Left cardiac atrium (tissue), 4 donors: ENCODE data around the gene BANF2. TPM values are rescaled to one million over a fixed set of nuclear protein-coding genes. Genes with fewer than 3 reads are reported as not detected.

Source experiments
- ATAC-seq, 2 donors: fragments of 200-7000 bp; cut with Tn5 transposase; one replicate each; pipeline ENCODE4 v1.9.1; 2020; ENCODE audit warnings: mild to moderate bottlenecking in 2 of 2, moderate library complexity in 2 of 2
- DNase-seq: peaks from one replicate; pipeline ENCODE4 v3.0.0-alpha.2; 2020
- intact Hi-C, 2 donors: fragments of 100-400 bp; cut with DNase I; formaldehyde crosslinking; loops; one replicate each; pipeline versions ENCODE4 v1.14.1 to v1.15.1; 2022 to 2023
- total RNA-seq, 2 donors: library from RNA; stranded (reverse); fragmentation: NEBNext Ultra II Directional; extraction: Animal tissue kit (Norgen Biotek cat#: 25700); gene quantifications; one replicate each; pipeline ENCODE4 v1.2.1, GENCODE V29; 2021
- donor health status: DM: no; HTN: yes; CAD: no.
- donor health status: DM: no; HTN: yes; CAD: no; lungs with severe emphysema.
- donor health status: DM: yes; HTN: yes; CAD: no.
- donor health status: Dilated cardiomyopathy.

BANF2 gene
- total RNA-seq, 2 donors from 2014 or later: not detected

GRCh38 chr20:17722493-17723300 is 22.9 kb downstream of the BANF2 start:
- no peak for ATAC-seq
- DNase-seq: no peak
- intact Hi-C loops: no loop called here

- DNase-seq (no peak), ATAC-seq (no peak)
- intact Hi-C loops: no loop called here
Observed at GRCh38 chr20:17723301-17723691, 23.5 kb downstream of the BANF2 start.

DNA sequence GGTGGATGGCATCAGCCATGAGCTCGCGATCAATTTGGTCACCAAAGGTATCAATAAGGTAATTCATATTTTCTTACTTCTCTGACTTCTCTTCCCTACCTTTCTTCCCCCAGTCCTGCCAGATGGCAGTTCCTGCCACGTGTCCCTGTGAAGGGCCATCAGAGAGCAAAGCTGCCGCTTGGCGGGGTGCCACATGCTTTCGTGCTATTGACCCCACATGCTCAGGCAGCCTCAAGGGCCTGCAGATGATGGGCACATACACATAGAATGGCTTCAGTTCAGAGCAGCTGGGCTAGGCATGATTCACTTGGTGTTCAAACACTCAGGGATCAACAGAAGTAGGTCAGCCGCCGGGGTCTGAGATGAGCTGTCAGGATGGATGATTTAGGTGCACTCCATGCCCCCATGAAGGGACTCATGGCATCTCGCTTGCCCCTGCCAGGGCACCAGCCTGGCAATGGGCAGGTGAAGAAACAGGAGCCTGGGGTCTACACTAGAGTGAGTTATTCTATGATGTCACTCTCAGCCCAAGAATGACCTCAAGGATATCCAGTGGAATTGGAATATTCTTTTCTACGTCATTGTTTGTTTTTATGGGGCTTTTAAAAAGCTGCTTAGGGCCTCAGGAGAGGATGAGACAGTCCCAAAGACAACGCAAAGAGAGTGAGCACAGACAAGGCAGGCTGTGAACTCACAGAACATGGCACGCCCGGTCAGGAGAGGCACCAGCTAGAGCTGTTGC is 25.5 kb downstream of the BANF2 start:
- intact Hi-C loops: no loop called here
- no peak for DNase-seq
- no peak for ATAC-seq

GRCh38 chr20:17726902-17727301 is 27.1 kb downstream of the BANF2 start:
- intact Hi-C loops: no loop called here
- DNase-seq (no peak), ATAC-seq (no peak)

GRCh38 chr20:17727351-17727750 is 27.6 kb downstream of the BANF2 start:
- DNase-seq: no peak
- intact Hi-C loops: no loop called here
- ATAC-seq: no peak

- intact Hi-C loops: no loop called here
- ATAC-seq (no peak), DNase-seq (no peak)
Observed at GRCh38 chr20:17728074-17728473, 28.3 kb downstream of the BANF2 start.

DNA sequence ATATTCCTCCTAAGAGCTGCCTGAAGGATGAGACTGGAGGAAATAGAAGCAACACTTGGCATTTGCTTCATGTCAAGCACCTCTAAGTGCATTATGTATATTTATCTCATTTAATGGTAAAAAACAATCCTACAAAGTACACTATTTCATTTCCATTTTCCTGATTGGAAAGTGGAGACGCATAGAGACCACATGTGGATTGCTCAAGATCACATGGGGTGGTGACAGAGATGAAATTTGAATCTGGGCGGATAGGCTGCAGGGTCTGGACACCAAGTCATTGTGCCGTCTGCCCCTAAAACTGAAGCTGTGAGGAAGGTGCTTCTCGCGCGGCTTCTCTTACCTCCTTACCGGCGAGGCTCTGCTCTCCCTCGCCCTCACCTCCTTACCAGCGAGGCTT is 30.3 kb downstream of the BANF2 start:
- DNase-seq (no peak), ATAC-seq (no peak)
- intact Hi-C loops: no loop called here

- intact Hi-C loops: no loop called here
- no peak for ATAC-seq
- DNase-seq: no peak
Observed at GRCh38 chr20:17731233-17731632, 31.5 kb downstream of the BANF2 start.

DNA sequence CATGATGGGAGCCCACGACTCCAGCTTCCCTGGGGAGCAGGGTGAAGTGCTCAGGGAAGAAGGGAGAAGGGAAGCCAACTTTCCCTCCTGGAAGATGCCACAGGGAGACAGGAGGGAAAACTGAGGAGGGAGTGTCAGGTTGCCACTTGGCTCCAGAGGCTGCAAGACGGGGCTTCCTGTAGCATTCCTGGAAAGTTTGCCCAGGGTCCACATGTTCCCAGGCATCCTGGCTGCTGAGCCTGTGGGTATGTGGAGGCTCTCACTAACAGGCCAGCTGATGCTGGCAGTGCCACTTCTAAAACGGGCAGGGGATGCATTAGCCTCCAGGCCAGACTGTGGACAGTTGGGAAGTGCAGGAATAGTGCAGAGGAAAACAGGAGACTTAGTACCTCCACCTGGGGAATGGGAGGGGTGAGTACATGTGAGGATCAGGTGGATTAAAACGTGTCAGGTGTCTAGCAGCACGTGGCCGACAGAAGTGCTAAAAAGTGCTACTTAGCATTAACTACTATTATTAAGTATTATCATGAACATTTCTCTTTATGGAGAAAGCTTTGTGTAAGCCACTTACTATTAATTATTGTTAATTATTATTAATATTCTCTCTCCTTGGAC is 33.2 kb downstream of the BANF2 start:
- intact Hi-C loops: no loop called here
- DNase-seq: no peak
- ATAC-seq: no peak

DNA sequence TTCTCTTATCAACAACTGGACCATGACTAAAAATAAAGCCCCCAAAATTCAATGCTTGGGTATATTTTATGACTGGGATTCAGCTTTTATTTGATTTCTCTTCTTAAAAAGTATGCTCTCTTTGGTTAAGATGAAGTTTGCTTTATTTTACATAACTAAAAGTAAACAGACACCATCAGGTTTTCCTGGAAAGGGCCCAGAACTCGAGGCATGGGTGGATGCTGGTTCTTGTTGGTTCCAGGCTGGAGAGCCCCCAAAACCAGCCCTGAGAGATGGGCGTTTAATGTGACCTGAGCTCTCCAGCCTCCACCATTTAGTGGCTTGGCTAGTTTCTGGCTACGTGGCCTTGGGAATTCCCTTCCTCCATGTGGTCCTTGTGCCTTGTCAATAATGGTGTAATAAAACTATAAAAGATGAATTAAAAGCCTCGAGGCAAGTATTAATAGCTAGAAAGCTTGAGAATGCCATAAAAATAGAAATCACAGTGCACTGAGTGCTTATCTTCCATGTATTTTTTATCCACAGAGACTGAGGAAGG is 34.1 kb downstream of the BANF2 start:
- intact Hi-C loops: no loop called here
- DNase-seq (no peak), ATAC-seq (no peak)

DNA sequence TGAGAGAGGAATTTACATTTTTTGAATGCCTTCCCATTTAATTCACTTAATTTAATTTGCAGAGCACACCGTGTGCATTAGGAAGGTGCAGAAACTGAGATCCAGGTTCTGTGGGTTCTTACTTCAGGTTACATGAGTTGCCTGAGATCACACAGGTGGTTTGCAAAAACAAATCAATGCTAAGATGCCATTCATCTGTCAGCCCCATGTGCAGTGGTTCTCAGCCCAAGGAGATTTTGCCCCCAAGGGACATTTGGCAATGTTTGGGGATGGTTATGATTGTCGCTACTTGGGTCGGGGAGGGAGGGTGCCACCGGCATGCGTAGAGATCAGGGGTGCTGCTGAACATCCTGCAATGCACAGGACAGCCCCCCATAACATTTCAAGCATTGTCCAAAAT is 34.6 kb downstream of the BANF2 start:
- intact Hi-C loops: no loop called here
- DNase-seq (no peak), ATAC-seq (no peak)

DNA sequence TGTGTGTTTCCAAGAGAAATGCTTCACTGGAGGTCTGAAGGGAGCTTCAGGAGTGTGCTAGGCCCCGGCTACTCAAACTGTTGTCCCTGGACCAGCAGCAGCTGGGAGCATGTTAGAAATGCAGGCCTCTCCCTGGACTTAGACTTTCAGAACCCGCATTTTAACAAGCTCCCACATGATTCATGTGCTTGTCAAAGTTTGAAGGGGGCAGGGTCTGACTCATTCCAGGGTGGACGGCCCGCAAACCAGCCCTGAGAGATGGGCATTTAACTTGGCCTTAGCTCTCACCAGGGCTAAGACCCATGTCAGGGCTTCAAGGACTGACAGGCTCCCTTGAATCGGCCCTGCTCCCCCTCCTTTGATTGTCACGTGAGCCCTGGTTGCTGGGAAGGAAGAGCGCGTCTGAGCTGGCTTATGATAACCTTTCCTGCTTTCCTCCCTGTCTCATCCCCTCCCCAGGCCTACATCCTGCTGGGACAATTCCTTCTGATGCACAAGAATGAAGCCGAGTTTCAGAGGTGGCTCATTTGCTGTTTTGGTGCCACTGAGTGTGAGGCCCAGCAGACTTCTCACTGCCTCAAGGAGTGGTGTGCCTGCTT is 35.5 kb downstream of the BANF2 start:
- DNase-seq: no peak
- intact Hi-C loops: no loop called here
- no peak for ATAC-seq

DNA sequence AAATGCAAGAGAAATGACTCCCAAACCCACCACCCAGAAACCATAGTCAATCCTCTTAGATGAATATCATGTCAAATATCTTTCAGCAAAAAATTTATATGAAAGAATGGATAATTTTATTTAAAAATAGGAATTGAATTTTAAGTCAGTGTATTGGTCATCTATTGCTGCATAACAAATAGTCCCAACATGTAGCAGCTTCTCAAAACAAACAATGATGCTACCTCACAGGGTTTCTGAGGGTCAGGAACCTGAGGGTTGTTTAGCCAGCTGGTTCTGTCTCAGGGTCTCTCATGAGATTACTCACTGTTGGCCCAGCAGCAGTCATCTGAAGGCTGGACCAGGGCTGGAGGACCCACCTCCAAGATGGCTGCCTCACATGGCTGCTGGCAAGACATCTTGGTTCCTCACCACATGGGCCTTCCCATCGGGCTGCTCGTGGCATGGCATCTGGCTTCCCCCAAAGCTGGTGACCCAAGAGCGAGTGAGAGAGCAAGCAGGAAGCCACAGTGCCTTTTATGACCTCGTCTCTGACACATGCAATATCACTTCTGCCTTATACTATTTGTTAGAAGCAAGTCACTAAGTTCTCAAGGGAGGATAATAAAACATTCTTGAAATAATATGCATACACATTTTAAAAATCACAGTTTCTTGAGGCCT is 36.3 kb downstream of the BANF2 start:
- ATAC-seq (no peak), DNase-seq (no peak)
- intact Hi-C loops: no loop called here

- intact Hi-C loops: no loop called here
- ATAC-seq (no peak), DNase-seq (no peak)
Observed at GRCh38 chr20:17738154-17738553, 38.4 kb downstream of the BANF2 start.

DNA sequence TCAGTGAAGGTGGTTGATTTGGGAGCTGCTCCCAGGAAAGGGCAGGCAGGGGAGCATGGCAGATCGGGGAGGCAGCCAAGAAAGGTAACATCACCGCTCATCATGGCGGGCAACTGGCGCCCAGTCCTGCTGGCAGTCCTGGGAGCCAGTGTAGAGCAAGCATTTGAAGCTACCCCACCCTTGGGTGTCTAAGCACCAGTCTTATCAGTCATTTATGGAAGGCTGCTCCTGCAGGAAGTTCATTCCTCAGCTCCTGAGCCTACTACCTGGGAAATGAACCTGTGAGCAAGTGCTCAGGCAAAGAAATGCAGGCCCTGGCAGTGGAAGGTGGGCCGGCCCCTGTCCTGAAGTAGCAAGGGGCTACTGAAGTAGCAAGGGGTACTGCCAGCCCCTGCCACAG is 41.5 kb downstream of the BANF2 start:
- no peak for ATAC-seq
- intact Hi-C loops: no loop called here
- no peak for DNase-seq

DNA sequence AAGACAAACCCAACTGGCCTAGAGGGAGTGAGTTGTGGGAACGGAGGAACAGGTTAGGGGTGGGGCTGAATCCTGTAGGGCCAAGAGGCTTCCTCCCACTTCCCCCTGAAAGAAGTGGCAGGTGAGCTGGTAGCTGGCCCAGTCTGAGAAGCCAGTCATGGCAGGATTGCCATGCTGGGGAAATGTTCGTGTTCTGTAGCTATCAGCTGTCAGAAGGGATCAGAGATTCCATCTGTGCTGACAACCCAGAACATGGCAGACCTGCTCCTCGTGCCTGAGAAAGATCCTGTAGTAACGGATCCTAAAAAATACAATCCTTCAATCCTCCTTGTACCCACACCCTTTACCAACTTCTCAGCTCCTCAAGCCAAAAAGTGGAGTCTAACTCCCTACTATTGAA is 43.0 kb downstream of the BANF2 start:
- intact Hi-C loops: no loop called here
- ATAC-seq (no peak), DNase-seq (no peak)

- DNase-seq (no peak), ATAC-seq (no peak)
- intact Hi-C loops: no loop called here
Observed at GRCh38 chr20:17743677-17744076, 43.9 kb downstream of the BANF2 start.

DNA sequence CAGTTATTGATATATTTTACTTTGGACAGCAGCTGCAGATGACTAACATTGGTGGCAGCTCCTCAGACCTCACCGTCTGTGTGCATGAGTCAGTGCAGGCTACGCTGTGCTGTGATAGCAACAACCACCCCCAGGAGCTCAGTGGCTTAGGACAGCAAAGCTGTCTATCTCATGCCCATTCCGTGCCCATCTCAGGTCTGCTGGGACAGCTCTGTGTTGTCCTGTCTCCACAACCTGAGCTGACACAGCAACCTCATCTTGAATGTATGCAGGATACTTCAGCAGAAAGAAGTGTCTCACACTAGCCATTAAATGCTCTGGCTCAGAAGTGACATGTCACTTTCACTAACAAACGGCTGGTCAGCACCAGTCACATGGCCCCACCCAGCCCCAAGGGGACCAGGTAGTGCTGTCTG is 47.7 kb downstream of the BANF2 start:
- peak in 1 of 2 donors; percentile 88 for ATAC-seq
- intact Hi-C loops: no loop called here
- peak; percentile 46 for DNase-seq

DNA sequence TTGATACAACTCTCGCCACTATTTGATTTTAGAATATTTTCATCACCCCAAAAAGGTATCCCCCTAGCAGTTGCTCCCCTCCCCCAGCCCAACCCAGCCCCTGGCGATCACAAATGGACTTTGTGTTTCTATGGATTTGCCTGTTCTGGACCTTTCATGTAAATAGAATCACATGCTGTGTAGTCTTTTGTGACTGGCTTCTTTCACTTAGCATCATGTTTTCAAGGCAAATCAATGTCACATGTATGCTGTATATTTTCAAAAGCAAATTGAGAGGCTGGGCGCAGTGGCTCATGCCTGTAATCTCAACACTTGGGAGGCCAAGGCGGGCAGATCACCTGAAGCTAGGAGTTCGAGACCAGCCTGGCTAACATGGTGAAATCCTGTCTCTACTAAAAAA is 48.5 kb downstream of the BANF2 start:
- intact Hi-C loops: no loop called here
- DNase-seq (no peak), ATAC-seq (no peak)
